Endometrial microvascular endothelial cells (primary cell): ENCODE data around the gene PIK3R3. TPM values are rescaled to one million over a fixed set of nuclear protein-coding genes. Genes with fewer than 3 reads are reported as not detected.

Experiments
- in situ Hi-C: cut with HindIII; loops from 2 replicates; pipeline ENCODE4 v1.10.0; 2017; ENCODE audit warnings: low sequenced_read_pairs, low pct_unique_long_range_greater_than_20kb; ENCODE audit errors: inconsistent ontology term
- total RNA-seq: library from RNA; depleted of rRNA; stranded (reverse); fragments of >200 nt; gene quantifications from one replicate; pipeline ENCODE4 v1.2.3, GENCODE V29; 2015; ENCODE audit errors: inconsistent ontology term

The PIK3R3 gene
- total RNA-seq, 1 donor from 2014 or later, result 19.2 TPM

- in situ Hi-C loops, result no loop called here
These were observed 121.8 kb downstream of the PIK3R3 start for GRCh38 chr1:46010611-46011010.

GRCh38 chr1:46008585-46008984 lies 123.8 kb downstream of the PIK3R3 start:
- in situ Hi-C loops, result no loop called here

- in situ Hi-C loops, result no loop called here
These were observed 126.8 kb downstream of the PIK3R3 start for GRCh38 chr1:46005594-46005993.

- in situ Hi-C loops, result no loop called here
These were observed 127.9 kb downstream of the PIK3R3 start for GRCh38 chr1:46004492-46004891.

GRCh38 chr1:46003315-46003714 lies 129.1 kb downstream of the PIK3R3 start:
- in situ Hi-C loops, result no loop called here

- in situ Hi-C loops, result no loop called here
These were observed 129.8 kb downstream of the PIK3R3 start for GRCh38 chr1:46002551-46003150.

- in situ Hi-C loops, result no loop called here
These were observed 131.2 kb downstream of the PIK3R3 start for GRCh38 chr1:46001081-46001785.

- in situ Hi-C loops, result no loop called here
These were observed 132.9 kb downstream of the PIK3R3 start for GRCh38 chr1:45999507-45999906.

GRCh38 chr1:45998020-45998617 lies 134.3 kb downstream of the PIK3R3 start:
- in situ Hi-C loops, result no loop called here

GRCh38 chr1:45995298-45995697 lies 137.1 kb downstream of the PIK3R3 start:
- in situ Hi-C loops, result no loop called here

- in situ Hi-C loops, result no loop called here
These were observed 138.0 kb downstream of the PIK3R3 start for GRCh38 chr1:45994423-45994822.

Other genes with a start within 250 kb of the PIK3R3 start
- gene TSPAN1, start 42.5 kb upstream of the PIK3R3 start, total RNA-seq, result 1.4 TPM
- not detected for gene P3R3URF, start 43.9 kb upstream of the PIK3R3 start, total RNA-seq
- gene POMGNT1, start 65.8 kb upstream of the PIK3R3 start, total RNA-seq, result 67.0 TPM
- gene LURAP1, start 70.7 kb upstream of the PIK3R3 start, total RNA-seq, result 1.3 TPM
- 11.2 TPM for gene RAD54L, start 115.1 kb upstream of the PIK3R3 start, total RNA-seq
- 106 TPM for gene LRRC41, start 171.0 kb upstream of the PIK3R3 start, total RNA-seq
- gene UQCRH, start 171.1 kb upstream of the PIK3R3 start, total RNA-seq, result 478 TPM
- gene NSUN4, start 208.2 kb upstream of the PIK3R3 start, total RNA-seq, result 19.7 TPM